Choroid plexus epithelial cell (primary cell): ENCODE results near the gene HMOX2.
A peak's percentile ranks its signal among the peaks of the same experiment; 100 is the strongest.

ENCODE experiments used
- DNase-seq: peaks from one replicate; pipeline ENCODE4 v3.0.0-alpha.2; 2010; ENCODE audit warnings: low read depth
- H3K4me3 ChIP-seq: 2 replicates; pipeline ENCODE4 v1.5.1; 2011; ENCODE audit warnings: low read depth, mild to moderate bottlenecking, control low read depth, low read length, moderate library complexity
- TF ChIP-seq, protein P1 (sequence below): conservative IDR thresholded peaks from 2 replicates; pipeline ENCODE4 v1.5.1; 2011; ENCODE audit warnings: low read depth, mild to moderate bottlenecking, control low read depth, inconsistent platforms, low read length, moderate library complexity

The HMOX2 gene

GRCh38 chr16:4505356-4506147 is 29.4 kb downstream of the HMOX2 start:
- TF ChIP-seq, protein P1, sequence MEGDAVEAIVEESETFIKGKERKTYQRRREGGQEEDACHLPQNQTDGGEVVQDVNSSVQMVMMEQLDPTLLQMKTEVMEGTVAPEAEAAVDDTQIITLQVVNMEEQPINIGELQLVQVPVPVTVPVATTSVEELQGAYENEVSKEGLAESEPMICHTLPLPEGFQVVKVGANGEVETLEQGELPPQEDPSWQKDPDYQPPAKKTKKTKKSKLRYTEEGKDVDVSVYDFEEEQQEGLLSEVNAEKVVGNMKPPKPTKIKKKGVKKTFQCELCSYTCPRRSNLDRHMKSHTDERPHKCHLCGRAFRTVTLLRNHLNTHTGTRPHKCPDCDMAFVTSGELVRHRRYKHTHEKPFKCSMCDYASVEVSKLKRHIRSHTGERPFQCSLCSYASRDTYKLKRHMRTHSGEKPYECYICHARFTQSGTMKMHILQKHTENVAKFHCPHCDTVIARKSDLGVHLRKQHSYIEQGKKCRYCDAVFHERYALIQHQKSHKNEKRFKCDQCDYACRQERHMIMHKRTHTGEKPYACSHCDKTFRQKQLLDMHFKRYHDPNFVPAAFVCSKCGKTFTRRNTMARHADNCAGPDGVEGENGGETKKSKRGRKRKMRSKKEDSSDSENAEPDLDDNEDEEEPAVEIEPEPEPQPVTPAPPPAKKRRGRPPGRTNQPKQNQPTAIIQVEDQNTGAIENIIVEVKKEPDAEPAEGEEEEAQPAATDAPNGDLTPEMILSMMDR = no peak
- no peak for DNase-seq
- H3K4me3 ChIP-seq = no peak overlapping the region

GRCh38 chr16:4506450-4506849 is 30.3 kb downstream of the HMOX2 start:
- DNase-seq = peak; percentile 90
- no peak overlapping the region for H3K4me3 ChIP-seq
- TF ChIP-seq, protein P1 = peak; percentile 91

GRCh38 chr16:4507588-4508345 is 31.6 kb downstream of the HMOX2 start:
- TF ChIP-seq, protein P1 = no peak
- DNase-seq = no peak
- H3K4me3 ChIP-seq = no peak overlapping the region

DNA sequence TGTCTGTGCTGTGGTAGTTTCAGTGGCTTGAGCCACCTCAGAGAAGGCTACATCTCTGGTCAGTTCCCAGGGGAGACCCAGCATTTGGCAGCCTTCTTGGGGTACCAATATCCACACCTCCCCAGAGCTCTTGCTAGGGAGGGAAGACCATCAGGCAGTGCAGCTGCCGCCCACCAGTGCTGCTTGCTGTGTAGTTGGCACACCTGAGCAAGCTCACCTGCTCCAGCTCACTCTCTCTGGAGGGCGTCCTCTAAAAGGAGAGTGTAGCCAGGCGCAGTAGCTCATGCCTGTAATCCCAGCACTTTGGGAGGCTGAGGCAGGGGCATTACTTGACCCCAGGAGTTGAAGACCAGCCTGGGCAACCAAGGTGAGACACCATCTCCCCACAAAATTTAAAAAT is 32.6 kb downstream of the HMOX2 start:
- DNase-seq = no peak
- no peak overlapping the region for H3K4me3 ChIP-seq
- TF ChIP-seq, protein P1 = no peak

GRCh38 chr16:4509420-4509819 is 33.2 kb downstream of the HMOX2 start:
- DNase-seq = no peak
- H3K4me3 ChIP-seq = no peak overlapping the region
- TF ChIP-seq, protein P1 = no peak

GRCh38 chr16:4510131-4510530 is 33.9 kb downstream of the HMOX2 start:
- DNase-seq = no peak
- TF ChIP-seq, protein P1 = no peak
- H3K4me3 ChIP-seq = no peak overlapping the region
